Ishikawa (cell line): ENCODE measurements around the gene MAPK1IP1L.

Experiments
- EP300 ChIP-seq: IDR thresholded peaks from 2 replicates; pipeline ENCODE4 v1.6.1; 2012; ENCODE audit warnings: borderline replicate concordance
- FOXM1 ChIP-seq: IDR thresholded peaks from 2 replicates; pipeline ENCODE4 v1.6.1; 2012; ENCODE audit warnings: low read depth, borderline replicate concordance
- MAX ChIP-seq: IDR thresholded peaks from 2 replicates; pipeline ENCODE4 v1.6.1; 2012
- TAF1 ChIP-seq: IDR thresholded peaks from 2 replicates; pipeline ENCODE4 v1.6.1; 2012; ENCODE audit warnings: low read depth, mild to moderate bottlenecking
- TCF12 ChIP-seq: IDR thresholded peaks from 2 replicates; pipeline ENCODE4 v1.6.1; 2012; ENCODE audit warnings: low read depth
- YY1 ChIP-seq: IDR thresholded peaks from 2 replicates; pipeline ENCODE4 v1.6.1; 2012; ENCODE audit warnings: low read depth

GRCh38 chr14:55117803-55118441 is 66.5 kb downstream of the MAPK1IP1L start:
- no peak for TF ChIP-seq TAF1
- TF ChIP-seq TCF12, result no peak
- no peak for TF ChIP-seq EP300
- TF ChIP-seq YY1, result no peak
- no peak for TF ChIP-seq FOXM1
- no peak for TF ChIP-seq MAX
